AG10803 (cell line): Measurements from ENCODE around the gene ADSS1.
A peak's percentile ranks its signal among the peaks of the same experiment; 100 is the strongest.

ENCODE experiments used
- DNase-seq: peaks from one replicate; pipeline ENCODE4 v3.0.0; 2010; ENCODE audit warnings: low read depth
- H3K4me3 ChIP-seq: 2 replicates; pipeline ENCODE4 v1.5.1; 2011; ENCODE audit warnings: mild to moderate bottlenecking, low read length, control low read depth
- CTCF ChIP-seq: conservative IDR thresholded peaks from 2 replicates; pipeline ENCODE4 v1.5.1; 2011; ENCODE audit warnings: mild to moderate bottlenecking, low read length, control low read depth, inconsistent platforms

ADSS1 gene

GRCh38 chr14:104684449-104684821 lies 39.6 kb upstream of the ADSS1 start:
- no peak for DNase-seq
- no peak for TF ChIP-seq CTCF
- H3K4me3 ChIP-seq, result no peak overlapping the region

- H3K4me3 ChIP-seq, result no peak overlapping the region
- no peak for DNase-seq
- TF ChIP-seq CTCF, result no peak
These were observed 38.6 kb upstream of the ADSS1 start for GRCh38 chr14:104685216-104685997.

- DNase-seq, result no peak
- H3K4me3 ChIP-seq, result no peak overlapping the region
- no peak for TF ChIP-seq CTCF
These were observed 37.9 kb upstream of the ADSS1 start for GRCh38 chr14:104685998-104686610.

- H3K4me3 ChIP-seq, result no peak overlapping the region
- TF ChIP-seq CTCF, result no peak
These were observed 37.2 kb upstream of the ADSS1 start for GRCh38 chr14:104686624-104687517.

GRCh38 chr14:104687601-104688504 lies 36.2 kb upstream of the ADSS1 start:
- no peak overlapping the region for H3K4me3 ChIP-seq
- DNase-seq, result peak; percentile 46
- no peak for TF ChIP-seq CTCF

More at GRCh38 chr14:104686624-104687517, 37.2 kb upstream of the ADSS1 start:
- no peak for DNase-seq

GRCh38 chr14:104688505-104689108 lies 35.4 kb upstream of the ADSS1 start:
- no peak for TF ChIP-seq CTCF
- peak overlapping the region; percentile 54 for H3K4me3 ChIP-seq

More at GRCh38 chr14:104688505-104689108, 35.4 kb upstream of the ADSS1 start:
- peak; percentile 26 for DNase-seq
